Uterine smooth muscle cell (primary cell): Measurements from ENCODE around the gene CST2. TPM values are rescaled to one million over a fixed set of nuclear protein-coding genes. Genes with fewer than 3 reads are reported as not detected.

Experiments
- total RNA-seq: library from RNA; depleted of rRNA; stranded (reverse); fragments of >200 nt; gene quantifications from 2 replicates; pipeline ENCODE4 v1.2.3, GENCODE V29; 2014

CST2 gene, protein sequence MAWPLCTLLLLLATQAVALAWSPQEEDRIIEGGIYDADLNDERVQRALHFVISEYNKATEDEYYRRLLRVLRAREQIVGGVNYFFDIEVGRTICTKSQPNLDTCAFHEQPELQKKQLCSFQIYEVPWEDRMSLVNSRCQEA
- not detected in 2 replicates for total RNA-seq

DNA sequence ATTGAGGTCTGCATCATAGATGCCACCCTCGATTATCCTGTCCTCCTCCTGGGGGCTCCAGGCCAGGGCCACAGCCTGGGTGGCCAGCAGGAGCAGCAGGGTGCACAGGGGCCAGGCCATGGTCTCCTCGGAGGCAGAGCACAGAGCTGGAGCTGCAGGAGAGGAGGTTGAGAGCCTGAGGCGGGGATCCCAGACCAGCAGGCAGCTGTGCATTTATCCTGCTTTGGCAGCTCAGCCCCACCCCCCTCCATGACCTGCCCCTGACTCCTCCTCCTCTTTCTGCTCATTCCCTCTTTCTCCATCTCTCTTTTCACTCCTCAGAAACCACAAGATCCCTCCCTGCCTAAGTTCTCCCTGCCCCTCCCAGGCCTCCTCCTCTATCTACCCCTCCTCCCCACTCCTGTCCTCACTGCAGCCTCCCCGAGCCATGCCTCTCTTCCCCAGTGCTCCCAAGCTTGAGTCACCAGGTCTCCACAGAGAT lies at the start of gene CST2:
Gene CST2, minus strand, starts transcription at position 189 of the 481 bp plus-strand sequence. Its CDS starts 69 bp downstream, at position 120.

Other genes starting within 250 kb of the CST2 start
- not detected in 2 replicates for gene CST9, start 220.8 kb downstream of the CST2 start, total RNA-seq
- gene CST3, start 188.8 kb downstream of the CST2 start, total RNA-seq, result 117 and 151 TPM in 2 replicates
- gene CST4, start 137.7 kb downstream of the CST2 start, total RNA-seq, result 0.22 and 0.75 TPM in 2 replicates
- 0.22 and 6.9 TPM in 2 replicates for gene CST1, start 75.8 kb downstream of the CST2 start, total RNA-seq
- gene CST5, start 53.0 kb upstream of the CST2 start, total RNA-seq, result not detected in 2 replicates
- not detected in 2 replicates for gene GGTLC1, start 162.1 kb upstream of the CST2 start, total RNA-seq